GM21423 (cell line): ENCODE data around the gene CTDSPL.

Experiments
- ATAC-seq: cut with Tn5 transposase; IDR thresholded peaks from one replicate; pipeline ENCODE4 v1.9.1; 2021; ENCODE audit warnings: mild to moderate bottlenecking, moderate library complexity; ENCODE audit not compliant: unreplicated experiment

The CTDSPL gene

GRCh38 chr3:37997791-37998370, 136.2 kb downstream of the CTDSPL start:
- ATAC-seq, result no peak

GRCh38 chr3:37999836-38000235, 138.2 kb downstream of the CTDSPL start:
- no peak for ATAC-seq

- ATAC-seq, result no peak
Observed at GRCh38 chr3:38000242-38000916, 138.7 kb downstream of the CTDSPL start.

- ATAC-seq, result no peak
Observed at GRCh38 chr3:38000965-38001455, 139.3 kb downstream of the CTDSPL start.

- no peak for ATAC-seq
Observed at GRCh38 chr3:38001456-38002081, 139.9 kb downstream of the CTDSPL start.

GRCh38 chr3:38002291-38002876, 140.7 kb downstream of the CTDSPL start:
- no peak for ATAC-seq

- no peak for ATAC-seq
Observed at GRCh38 chr3:38002940-38003339, 141.3 kb downstream of the CTDSPL start.

- no peak for ATAC-seq
Observed at GRCh38 chr3:38003371-38003816, 141.7 kb downstream of the CTDSPL start.

GRCh38 chr3:38003817-38004414, 142.2 kb downstream of the CTDSPL start:
- no peak for ATAC-seq

GRCh38 chr3:38004415-38005075, 142.9 kb downstream of the CTDSPL start:
- ATAC-seq, result peak; percentile 40

GRCh38 chr3:38005076-38006020, 143.7 kb downstream of the CTDSPL start:
- ATAC-seq, result no peak

- no peak for ATAC-seq
Observed at GRCh38 chr3:38006031-38006430, 144.4 kb downstream of the CTDSPL start.

- ATAC-seq, result no peak
Observed at GRCh38 chr3:38006445-38006995, 144.8 kb downstream of the CTDSPL start.

- ATAC-seq, result no peak
Observed at GRCh38 chr3:38007754-38008090, 146.0 kb downstream of the CTDSPL start.

- no peak for ATAC-seq
Observed at GRCh38 chr3:38008191-38008701, 146.6 kb downstream of the CTDSPL start.

- ATAC-seq, result no peak
Observed at GRCh38 chr3:38008971-38009580, 147.4 kb downstream of the CTDSPL start.

- ATAC-seq, result no peak
Observed at GRCh38 chr3:38009807-38010591, 148.3 kb downstream of the CTDSPL start.

- no peak for ATAC-seq
Observed at GRCh38 chr3:38011111-38011510, 149.4 kb downstream of the CTDSPL start.
